Activated B cell treated with CpG ODN at 0.5 μM for 24 hours (primary cell): ENCODE results near the gene RPL13A. TPM values are rescaled to one million over a fixed set of nuclear protein-coding genes. Genes with fewer than 3 reads are reported as not detected.
A peak's percentile ranks its signal among the peaks of the same experiment; 100 is the strongest.

ENCODE experiments used
- ATAC-seq: fragments of 200-7000 bp; cut with Tn5 transposase; one replicate; pipeline ENCODE4 v1.10.0; 2021; ENCODE audit warnings: low read depth, mild to moderate bottlenecking, moderate library complexity
- CTCF ChIA-PET: fragments of 350-600 bp; sonication (Branson Sonifier 250); formaldehyde crosslinking; loops from one replicate; lab custom pipeline; 2021; ENCODE audit warnings: antibody characterized with exemption; lab: Charles Lee
- POLR2A ChIA-PET: fragments of 350-600 bp; sonication (Branson Sonifier 250); formaldehyde crosslinking; loops from one replicate; lab custom pipeline; 2021; ENCODE audit warnings: antibody characterized with exemption; lab: Charles Lee
- DNase-seq: peaks from one replicate; pipeline ENCODE4 v3.0.0; 2022
- H3K27ac Mint-ChIP-seq: one replicate; pipeline ENCODE4 v1.8.0; 2020; ENCODE audit warnings: mixed read lengths
- H3K27me3 Mint-ChIP-seq: one replicate; pipeline ENCODE4 v1.8.0; 2021; ENCODE audit warnings: mixed read lengths
- H3K36me3 Mint-ChIP-seq: one replicate; pipeline ENCODE4 v1.8.0; 2021; ENCODE audit warnings: low read depth, mixed read lengths
- H3K4me1 Mint-ChIP-seq: one replicate; pipeline ENCODE4 v1.8.0; 2021; ENCODE audit warnings: mixed read lengths
- H3K4me3 Mint-ChIP-seq: one replicate; pipeline ENCODE4 v1.8.0; 2020; ENCODE audit warnings: mild to moderate bottlenecking, mixed read lengths
- H3K9me3 Mint-ChIP-seq: one replicate; pipeline ENCODE4 v1.8.0; 2020; ENCODE audit warnings: mixed read lengths
- CTCF ChIP-seq: fragments of 200-600 bp; IDR thresholded peaks from one replicate; pipeline ENCODE4 v1.8.0; 2022; ENCODE audit warnings: antibody characterized with exemption, mild to moderate bottlenecking
- intact Hi-C: fragments of 100-400 bp; cut with micrococcal nuclease; formaldehyde crosslinking; loops from one replicate; pipeline ENCODE4 v1.15.1; 2024
- total RNA-seq: library from RNA; stranded (reverse); gene quantifications from 2 replicates; pipeline ENCODE4 v1.2.3, GENCODE V29; 2022

RPL13A gene
- 6,642 and 7,342 TPM in 2 replicates for total RNA-seq

GRCh38 chr19:49487277-49488045 lies at the start of gene RPL13A:
TSS of gene RPL13A (plus strand) at chr19:49487608. CDS start at chr19:49487630, 22 bp downstream.
- CTCF ChIA-PET, result no interaction called here
- POLR2A ChIA-PET, result interaction anchor here (0.6 to 2.9 kb wide), 19 partner anchors 9 to 494 kb away, joined by 3 to 28 read pairs (median 4); partner anchors contain the start of genes ALDH16A1, FLT3LG, GYS1 and PIH1D1
- H3K36me3 Mint-ChIP-seq, result peaks cover 59% of the 10 kb centered on the region

GRCh38 chr19:49438261-49438660 lies 49.1 kb upstream of the RPL13A start:
- intact Hi-C loops, result no loop called here
- Mint-ChIP-seq H3K27ac (no peak overlapping the region), H3K4me1 (peaks cover 43% of the 10 kb centered on the region), H3K27me3 (peaks cover 82% of the 10 kb centered on the region), H3K4me3 (no peak overlapping the region), H3K36me3 (no peaks in the 10 kb centered on the region), H3K9me3 (no peaks in the 10 kb centered on the region)
- ATAC-seq (no peak), DNase-seq (no peak)
- TF ChIP-seq CTCF, result no peak
- ChIA-PET CTCF (no interaction called here), POLR2A (no interaction called here)

More at GRCh38 chr19:49487277-49488045, at the start of gene RPL13A:
- no peak for TF ChIP-seq CTCF
- Mint-ChIP-seq H3K27ac (peak within 1 kb of the TSS; percentile 91), H3K4me1 (peaks cover 37% of the 10 kb centered on the region), H3K4me3 (peak within 1 kb of the TSS; percentile 93), H3K9me3 (no peaks in the 10 kb centered on the region), H3K27me3 (peaks cover 2% of the 10 kb centered on the region)
- DNase-seq (peak; percentile 100), ATAC-seq (peak; percentile 91)
- intact Hi-C loops, result loop anchor here (1.0 to 2.0 kb wide), 5 partner anchors 9 to 190 kb away; partner anchors contain the start of genes ALDH16A1, FLT3LG, PRMT1 and RPS11

GRCh38 chr19:49439836-49440235 lies 47.6 kb upstream of the RPL13A start:
- ATAC-seq (no peak), DNase-seq (no peak)
- no peak overlapping the region for H3K27ac Mint-ChIP-seq
- no peaks in the 10 kb centered on the region for H3K9me3 Mint-ChIP-seq
- no peak overlapping the region for H3K4me3 Mint-ChIP-seq
- ChIA-PET CTCF (no interaction called here), POLR2A (interaction anchor here (0.8 to 0.9 kb wide), 2 partner anchors 10 to 92 kb away, joined by 3 read pairs; no protein-coding TSS in a partner anchor)
- H3K27me3 Mint-ChIP-seq, result peaks cover 70% of the 10 kb centered on the region
- no peak for TF ChIP-seq CTCF
- intact Hi-C loops, result loop anchor here (2.0 kb wide), 1 partner anchor 17 kb away; the partner anchor contains the start of gene PTH2
- no peaks in the 10 kb centered on the region for H3K36me3 Mint-ChIP-seq
- peaks cover 47% of the 10 kb centered on the region for H3K4me1 Mint-ChIP-seq

GRCh38 chr19:49440439-49441209 lies 46.8 kb upstream of the RPL13A start:
- no peak for TF ChIP-seq CTCF
- H3K4me1 Mint-ChIP-seq, result peaks cover 48% of the 10 kb centered on the region
- DNase-seq (no peak), ATAC-seq (no peak)
- H3K27me3 Mint-ChIP-seq, result peaks cover 63% of the 10 kb centered on the region
- intact Hi-C loops, result loop anchor here (2.0 kb wide), 1 partner anchor 18 kb away; the partner anchor contains the start of gene PTH2
- H3K9me3 Mint-ChIP-seq, result no peaks in the 10 kb centered on the region
- ChIA-PET CTCF (interaction anchor here (2.9 to 3.3 kb wide), 2 partner anchors 29 to 49 kb away, joined by 9 to 28 read pairs; no protein-coding TSS in a partner anchor), POLR2A (interaction anchor here (0.8 kb wide), 2 partner anchors 11 to 49 kb away, joined by 3 read pairs; no protein-coding TSS in a partner anchor)
- H3K36me3 Mint-ChIP-seq, result no peaks in the 10 kb centered on the region
- H3K27ac Mint-ChIP-seq, result no peak overlapping the region
- peak overlapping the region; percentile 64 for H3K4me3 Mint-ChIP-seq
